ENCODE data around the gene EFTUD2. TPM values are rescaled to one million over a fixed set of nuclear protein-coding genes. Genes with fewer than 3 reads are reported as not detected.

EFTUD2 gene
- total and polyA plus RNA-seq, 2 of the 4 experiments (the other 2 are of a cell fraction): 72.5 to 126 TPM

DNA sequence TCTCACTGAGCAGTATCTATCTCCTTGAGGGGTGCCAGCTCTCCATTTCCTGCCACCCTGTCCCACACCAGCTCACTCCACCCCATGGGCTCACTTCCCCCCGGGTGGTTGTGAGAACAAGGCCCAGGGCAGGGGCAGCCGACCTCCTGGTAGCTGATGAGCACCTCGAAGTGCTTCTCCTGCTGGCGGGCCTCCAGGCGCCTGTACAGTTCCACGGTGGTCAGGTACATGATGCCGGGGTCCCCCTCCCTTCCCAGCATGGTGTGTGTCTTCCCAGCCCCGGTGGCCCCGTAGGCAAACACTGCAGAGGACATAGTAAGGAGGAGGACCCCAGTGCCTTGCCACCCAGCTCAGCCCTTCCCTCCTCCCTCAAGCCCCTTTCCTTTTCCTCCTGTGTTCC is 35.9 kb upstream of the EFTUD2 start:
- H3K4ac ChIP-seq (ENCODE audit: low read depth, low read length): no peak overlapping the region
- no TSS peak for BruUV-seq (replicated peaks)
- no peak overlapping the region for H3K4me3 ChIP-seq (ENCODE audit: insufficient read depth, low read depth, low read length)
- no peak overlapping the region for H2BK20ac ChIP-seq (ENCODE audit: low read depth, low read length)
- H4K20me1 ChIP-seq (ENCODE audit: insufficient read depth, low read length): no peaks in the 10 kb centered on the region; the same call in 1 of the 2 replicates
- TF ChIP-seq FOS (IDR thresholded peaks at IDR 0.05; ENCODE audit: low read depth, low read length) (no peak), SMC3 (IDR thresholded peaks at IDR 0.05; ENCODE audit: low read depth, low read length) (no peak), CHD1 (IDR thresholded peaks at IDR 0.05; ENCODE audit: low read depth, low read length) (no peak), MAZ (IDR thresholded peaks at IDR 0.05; ENCODE audit: borderline replicate concordance, low read depth, low read length) (no peak), NFE2L2 (IDR thresholded peaks at IDR 0.05; ENCODE audit: low read depth, low read length) (no peak), MAFK (IDR thresholded peaks at IDR 0.05; ENCODE audit: low read depth, low read length) (no peak), MXI1 (IDR thresholded peaks at IDR 0.05; ENCODE audit: borderline replicate concordance, low read depth, low read length) (no peak), CEBPB (IDR thresholded peaks at IDR 0.05; ENCODE audit: low read depth, low read length) (no peak), BHLHE40 (IDR thresholded peaks at IDR 0.05; ENCODE audit: low read depth, low read length) (no peak), RFX5 (IDR thresholded peaks at IDR 0.05; ENCODE audit: low read depth, low read length) (no peak), POLR2A (IDR thresholded peaks at IDR 0.05; ENCODE audit: low read depth, low read length) (no peak), RAD21 (IDR thresholded peaks at IDR 0.05; ENCODE audit: low read length) (no peak), RCOR1 (IDR thresholded peaks at IDR 0.05; ENCODE audit: insufficient replicate concordance, low read length) (no peak)
- TF ChIP-seq, protein P1, sequence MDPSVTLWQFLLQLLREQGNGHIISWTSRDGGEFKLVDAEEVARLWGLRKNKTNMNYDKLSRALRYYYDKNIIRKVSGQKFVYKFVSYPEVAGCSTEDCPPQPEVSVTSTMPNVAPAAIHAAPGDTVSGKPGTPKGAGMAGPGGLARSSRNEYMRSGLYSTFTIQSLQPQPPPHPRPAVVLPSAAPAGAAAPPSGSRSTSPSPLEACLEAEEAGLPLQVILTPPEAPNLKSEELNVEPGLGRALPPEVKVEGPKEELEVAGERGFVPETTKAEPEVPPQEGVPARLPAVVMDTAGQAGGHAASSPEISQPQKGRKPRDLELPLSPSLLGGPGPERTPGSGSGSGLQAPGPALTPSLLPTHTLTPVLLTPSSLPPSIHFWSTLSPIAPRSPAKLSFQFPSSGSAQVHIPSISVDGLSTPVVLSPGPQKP (IDR thresholded peaks at IDR 0.05; ENCODE audit: borderline replicate concordance, low read depth, low read length): no peak
- TF ChIP-seq, protein P2, sequence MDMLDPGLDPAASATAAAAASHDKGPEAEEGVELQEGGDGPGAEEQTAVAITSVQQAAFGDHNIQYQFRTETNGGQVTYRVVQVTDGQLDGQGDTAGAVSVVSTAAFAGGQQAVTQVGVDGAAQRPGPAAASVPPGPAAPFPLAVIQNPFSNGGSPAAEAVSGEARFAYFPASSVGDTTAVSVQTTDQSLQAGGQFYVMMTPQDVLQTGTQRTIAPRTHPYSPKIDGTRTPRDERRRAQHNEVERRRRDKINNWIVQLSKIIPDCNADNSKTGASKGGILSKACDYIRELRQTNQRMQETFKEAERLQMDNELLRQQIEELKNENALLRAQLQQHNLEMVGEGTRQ (IDR thresholded peaks at IDR 0.05; ENCODE audit: low read depth, low read length): no peak
- TF ChIP-seq, protein P3, sequence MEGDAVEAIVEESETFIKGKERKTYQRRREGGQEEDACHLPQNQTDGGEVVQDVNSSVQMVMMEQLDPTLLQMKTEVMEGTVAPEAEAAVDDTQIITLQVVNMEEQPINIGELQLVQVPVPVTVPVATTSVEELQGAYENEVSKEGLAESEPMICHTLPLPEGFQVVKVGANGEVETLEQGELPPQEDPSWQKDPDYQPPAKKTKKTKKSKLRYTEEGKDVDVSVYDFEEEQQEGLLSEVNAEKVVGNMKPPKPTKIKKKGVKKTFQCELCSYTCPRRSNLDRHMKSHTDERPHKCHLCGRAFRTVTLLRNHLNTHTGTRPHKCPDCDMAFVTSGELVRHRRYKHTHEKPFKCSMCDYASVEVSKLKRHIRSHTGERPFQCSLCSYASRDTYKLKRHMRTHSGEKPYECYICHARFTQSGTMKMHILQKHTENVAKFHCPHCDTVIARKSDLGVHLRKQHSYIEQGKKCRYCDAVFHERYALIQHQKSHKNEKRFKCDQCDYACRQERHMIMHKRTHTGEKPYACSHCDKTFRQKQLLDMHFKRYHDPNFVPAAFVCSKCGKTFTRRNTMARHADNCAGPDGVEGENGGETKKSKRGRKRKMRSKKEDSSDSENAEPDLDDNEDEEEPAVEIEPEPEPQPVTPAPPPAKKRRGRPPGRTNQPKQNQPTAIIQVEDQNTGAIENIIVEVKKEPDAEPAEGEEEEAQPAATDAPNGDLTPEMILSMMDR (conservative IDR thresholded peaks at IDR 0.05; ENCODE audit: low read depth, low read length): no peak
- POLR2A ChIA-PET (ENCODE audit: unreplicated experiment): no interaction called here
- H2BK15ac ChIP-seq (ENCODE audit: low read depth, low read length): no peak overlapping the region
- H3K9ac ChIP-seq (ENCODE audit: low read depth, low read length): no peak overlapping the region
- ATAC-seq (ENCODE audit: low read depth): no peak
- no peak overlapping the region for H3K27ac ChIP-seq (ENCODE audit: insufficient read depth, low read length)
- H3K9me1 ChIP-seq (ENCODE audit: insufficient read depth, low read length): no peaks in the 10 kb centered on the region; the same call in 1 of the 2 replicates
- no peak overlapping the region for H2AK5ac ChIP-seq (ENCODE audit: low read depth, low read length)
- H3K36me3 ChIP-seq (ENCODE audit: control insufficient read depth, insufficient read depth, low read length): peaks cover 2% of the 10 kb centered on the region; the same call in 1 of the 2 replicates
- H3K9me3 ChIP-seq (ENCODE audit: control insufficient read depth, insufficient read depth, low read length): no peaks in the 10 kb centered on the region
- intact Hi-C loops (cut with micrococcal nuclease) (no loop called here), in situ Hi-C loops (cut with MboI; ENCODE audit: low sequenced_read_pairs) (no loop called here), dilution Hi-C loops (cut with HindIII; ENCODE audit: low sequenced_read_pairs, unreplicated experiment) (no loop called here)
- H3K14ac ChIP-seq (replicated peaks; ENCODE audit: low read depth, low read length): no peak overlapping the region
- H3K18ac ChIP-seq (ENCODE audit: low read depth, low read length): no peak overlapping the region
- H3K4me2 ChIP-seq (ENCODE audit: low read depth, low read length): no peak overlapping the region
- peaks cover 17 to 31% of the 10 kb centered on the region in 2 experiments for H3K79me1 ChIP-seq (ENCODE audit: low read depth in 1 of 2, low read length in 2 of 2)
- no peak overlapping the region for H4K91ac ChIP-seq (ENCODE audit: insufficient read depth, low read depth, low read length)
- CTCF ChIA-PET: no interaction called here
- no peak overlapping the region for H3K56ac ChIP-seq (ENCODE audit: extremely low read depth, insufficient read depth, low read length)
- H4K8ac ChIP-seq (ENCODE audit: low read depth in 2 of 2, low read length in 2 of 2): no peak overlapping the region
- DNase-seq: no peak
- no peak overlapping the region for H3K23ac ChIP-seq (ENCODE audit: low read depth, low read length)
- no peak overlapping the region for H4K5ac ChIP-seq (ENCODE audit: low read depth, low read length)
- no peak overlapping the region for H2AK9ac ChIP-seq (replicated peaks; ENCODE audit: low read depth, low read length, poor library complexity)
- no peak overlapping the region for H2BK5ac ChIP-seq (ENCODE audit: low read depth, low read length, poor library complexity, severe bottlenecking)
- no peaks in the 10 kb centered on the region for H3K27me3 ChIP-seq (ENCODE audit: control insufficient read depth, insufficient read depth, low read length)
- H2AFZ ChIP-seq (replicated peaks; ENCODE audit: low read length, poor library complexity): no peak overlapping the region
- WGBS, 2 experiments (ENCODE audit: extremely low coverage in 2 of 2, insufficient read length in 1 of 2): no CpG with 5 or more reads among the region's 9 CpGs
- no peaks in the 10 kb centered on the region for H3K4me1 ChIP-seq (ENCODE audit: control insufficient read depth, insufficient read depth, low read length)
- no peak overlapping the region for H2BK120ac ChIP-seq (ENCODE audit: low read depth, low read length)

Measured in IMR-90 (cell line).